NCI-H748 (cell line): ENCODE measurements around the gene ZNF143.

Experiments used
- DNase-seq: peaks from one replicate; lab custom pipeline; 2025; ENCODE audit not compliant: unreplicated experiment; lab: John Stamatoyannopoulos, UW

Gene ZNF143

GRCh38 chr11:9573775-9574621 is 113.2 kb downstream of the ZNF143 start:
- DNase-seq, result peak; percentile 56

- peak; percentile 41 for DNase-seq
These were observed 113.9 kb downstream of the ZNF143 start for GRCh38 chr11:9574622-9575259.

- DNase-seq, result peak; percentile 75
These were observed 114.7 kb downstream of the ZNF143 start for GRCh38 chr11:9575260-9576240.

GRCh38 chr11:9576701-9577381 is 116.0 kb downstream of the ZNF143 start:
- DNase-seq, result no peak

GRCh38 chr11:9577556-9577955 is 116.7 kb downstream of the ZNF143 start:
- DNase-seq, result no peak
